Stomach smooth muscle (tissue), 2 donors: ENCODE measurements around the gene SPATA17.

Source experiments
- H3K27ac ChIP-seq: one replicate; pipeline ENCODE4 v1.7.0; 2013; ENCODE audit warnings: mild to moderate bottlenecking, low read length, inconsistent platforms
- H3K27me3 ChIP-seq, 2 donors: one replicate each; pipeline ENCODE4 v1.7.0; 2013; ENCODE audit warnings: low read length in 2 of 2; ENCODE audit not compliant: insufficient read depth in 2 of 2, control insufficient read depth in 1 of 2
- H3K36me3 ChIP-seq, 2 donors: one replicate each; pipeline ENCODE4 v1.7.0; 2013; ENCODE audit warnings: low read length in 2 of 2; ENCODE audit not compliant: control insufficient read depth in 2 of 2, insufficient read depth in 2 of 2
- H3K4me1 ChIP-seq: one replicate; pipeline ENCODE4 v1.7.0; 2013; ENCODE audit warnings: low read length; ENCODE audit not compliant: control insufficient read depth, insufficient read depth
- H3K4me3 ChIP-seq, 2 donors: one replicate each; pipeline ENCODE4 v1.7.0; 2013; ENCODE audit warnings: low read length in 2 of 2
- H3K9ac ChIP-seq, 2 donors: one replicate each; pipeline ENCODE4 v1.7.0; 2013; ENCODE audit warnings: low read length in 2 of 2, mild to moderate bottlenecking in 1 of 2
- H3K9me3 ChIP-seq, 2 donors: one replicate each; pipeline ENCODE4 v1.7.0; 2013; ENCODE audit warnings: low read length in 2 of 2; ENCODE audit not compliant: control insufficient read depth in 2 of 2
- donor health status: healthy.
- donor health status: Pancreatic carcinoma.

The SPATA17 gene

DNA sequence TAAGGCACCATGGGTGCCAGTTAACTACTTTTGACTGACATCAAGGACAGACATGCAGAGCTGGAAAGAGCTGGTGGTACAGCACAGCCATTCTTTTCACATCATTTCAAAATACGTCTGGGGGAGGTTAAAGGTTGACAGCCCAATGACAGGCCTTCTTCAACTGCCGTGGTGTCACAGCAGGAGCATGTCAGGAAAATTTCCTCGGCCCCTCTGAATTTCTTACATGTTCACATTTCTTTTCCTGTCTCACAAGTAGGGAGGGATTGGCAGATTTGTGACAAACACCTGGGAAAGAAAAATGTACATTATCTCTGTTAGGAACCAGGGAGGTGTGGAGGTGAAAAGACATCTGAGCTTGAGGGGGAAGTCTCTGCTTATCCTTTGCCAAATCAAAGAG, 279.1 kb downstream of the SPATA17 start:
- Histone ChIP-seq H3K4me1 (no peaks in the 10 kb centered on the region), H3K27ac (no peak overlapping the region), H3K27me3 (no peaks in the 10 kb centered on the region)

DNA sequence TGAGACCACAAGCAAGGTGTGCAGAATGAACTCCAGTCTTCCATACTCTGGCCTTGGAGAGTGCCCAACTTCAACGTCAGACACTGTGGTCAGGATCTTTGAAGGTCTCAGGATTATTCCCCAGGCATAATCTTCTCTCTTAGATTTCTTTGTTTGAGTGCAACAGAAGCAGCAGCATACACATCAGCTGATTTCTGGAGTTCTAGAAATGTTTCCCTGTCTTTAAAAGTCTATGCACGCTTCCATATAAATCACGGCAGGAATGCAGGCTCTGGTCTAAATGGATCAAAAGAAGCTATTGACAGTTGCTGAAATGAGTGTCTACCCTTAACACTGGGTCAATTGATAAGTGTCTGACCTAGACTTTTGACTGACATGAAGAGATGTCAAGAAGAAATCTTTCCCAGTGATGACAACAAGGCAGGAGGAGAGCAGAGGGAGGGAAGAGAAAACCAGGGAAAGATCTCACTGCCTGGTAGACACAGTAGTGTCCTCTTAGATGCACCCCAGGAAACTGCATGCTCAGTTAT, 279.7 kb downstream of the SPATA17 start:
- Histone ChIP-seq H3K4me3 (no peak overlapping the region), H3K9me3 (no peaks in the 10 kb centered on the region), H3K36me3 (no peaks in the 10 kb centered on the region), H3K4me1 (no peaks in the 10 kb centered on the region), H3K27ac (no peak overlapping the region), H3K9ac (no peak overlapping the region), H3K27me3 (no peaks in the 10 kb centered on the region)

More for the DNA sequence above, 279.1 kb downstream of the SPATA17 start:
- Histone ChIP-seq H3K9me3 (no peaks in the 10 kb centered on the region), H3K9ac (no peak overlapping the region), H3K36me3 (no peaks in the 10 kb centered on the region), H3K4me3 (no peak overlapping the region)

DNA sequence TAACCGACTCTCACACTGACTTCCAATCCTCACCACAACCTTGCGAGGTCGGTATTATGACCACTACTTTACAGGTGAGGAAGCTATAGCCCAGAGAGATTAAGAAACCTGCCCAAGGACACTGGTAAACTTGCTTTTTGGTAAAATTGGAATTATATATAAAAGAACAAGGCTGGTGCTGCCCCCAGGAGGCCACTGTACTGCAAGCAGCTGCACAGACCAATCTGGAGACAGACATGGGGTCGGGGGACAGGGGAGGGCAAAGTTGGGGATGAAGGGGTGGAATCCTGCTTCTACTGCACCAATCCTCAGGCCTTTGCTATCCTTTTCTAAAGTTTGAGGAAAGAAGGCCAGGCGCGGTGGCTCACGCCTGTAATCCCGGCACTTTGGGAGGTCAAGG, 280.8 kb downstream of the SPATA17 start:
- Histone ChIP-seq H3K4me1 (no peaks in the 10 kb centered on the region), H3K27ac (no peak overlapping the region), H3K4me3 (no peak overlapping the region), H3K36me3 (no peaks in the 10 kb centered on the region), H3K9me3 (no peaks in the 10 kb centered on the region), H3K9ac (no peak overlapping the region), H3K27me3 (no peaks in the 10 kb centered on the region)

DNA sequence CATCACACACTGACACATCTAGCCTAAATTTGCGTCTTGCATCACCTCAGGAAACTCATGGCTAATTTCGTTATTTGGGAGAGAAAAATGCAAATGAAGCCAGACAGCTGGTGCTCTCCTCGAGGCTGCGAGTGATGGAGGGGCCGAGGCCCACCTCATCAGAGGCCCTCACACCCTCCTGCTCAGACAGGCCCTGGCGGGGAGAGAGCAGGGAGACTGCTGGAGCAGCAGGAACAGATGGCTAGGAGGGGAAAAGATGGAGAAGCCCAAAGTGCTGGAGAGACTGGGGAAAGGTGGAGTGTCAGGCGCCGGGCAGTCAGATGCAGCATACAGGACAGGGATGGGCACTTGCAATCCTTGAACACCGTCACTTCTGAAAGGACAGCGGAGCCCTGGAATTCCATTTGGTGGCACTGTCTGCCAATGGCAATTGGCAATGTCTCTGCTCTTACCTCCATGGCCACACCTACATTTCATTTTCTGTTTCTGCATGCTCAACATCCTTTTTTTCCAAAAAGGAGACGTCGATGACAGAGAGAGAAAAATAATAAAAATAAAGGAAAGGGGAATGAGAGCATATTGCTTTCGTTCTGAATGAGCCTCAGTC, 286.2 kb downstream of the SPATA17 start:
- Histone ChIP-seq H3K4me1 (no peaks in the 10 kb centered on the region), H3K9me3 (no peaks in the 10 kb centered on the region), H3K27ac (no peak overlapping the region), H3K27me3 (peaks cover 4 to 5% of the 10 kb centered on the region in 2 donors), H3K4me3 (no peak overlapping the region), H3K9ac (no peak overlapping the region), H3K36me3 (no peaks in the 10 kb centered on the region)

DNA sequence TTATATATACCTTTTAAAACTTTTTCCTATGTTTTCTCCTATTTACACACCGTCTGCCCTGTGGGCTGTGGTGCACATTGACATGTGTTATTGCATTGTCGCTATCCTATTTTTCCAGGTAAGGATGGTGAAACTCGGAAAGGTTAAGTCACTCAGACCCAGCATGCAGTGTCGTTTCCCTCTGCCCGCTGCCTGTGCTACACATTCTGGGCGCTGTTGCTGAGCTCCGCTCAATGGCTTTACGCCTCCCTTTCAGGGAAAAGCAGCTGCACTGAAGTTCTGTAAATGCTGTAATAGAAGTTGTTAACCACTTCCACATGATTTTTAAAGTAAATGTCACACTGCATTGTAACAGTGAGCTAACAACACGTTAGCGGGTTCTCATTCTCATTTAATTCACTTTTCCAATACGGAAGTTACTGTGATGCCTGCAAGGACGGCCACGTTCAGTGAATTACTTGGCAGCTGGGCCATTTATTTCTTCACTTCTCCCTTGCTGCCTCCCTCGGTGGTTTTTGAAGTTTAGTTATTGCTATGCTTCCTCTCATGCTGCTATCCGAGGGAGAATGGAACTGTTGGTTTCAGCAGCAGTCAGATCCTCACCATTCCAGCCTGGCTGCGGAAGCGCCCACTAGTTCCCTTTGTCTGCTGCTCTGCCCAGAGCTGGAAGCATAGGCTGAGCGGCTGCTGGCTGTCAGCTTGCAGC, 288.7 kb downstream of the SPATA17 start:
- H3K9ac ChIP-seq: no peak overlapping the region
- H3K27ac ChIP-seq: no peak overlapping the region

More for the DNA sequence above, 288.7 kb downstream of the SPATA17 start:
- Histone ChIP-seq H3K9me3 (no peaks in the 10 kb centered on the region), H3K4me3 (no peak overlapping the region), H3K36me3 (no peaks in the 10 kb centered on the region), H3K27me3 (peaks cover 5 to 14% of the 10 kb centered on the region in 2 donors), H3K4me1 (no peaks in the 10 kb centered on the region)
